ENCODE results near the gene MAP2K7.

- TF ChIP-seq TEAD4 (IDR thresholded peaks at IDR 0.05) (no peak), USF1 (IDR thresholded peaks at IDR 0.05) (no peak), RAD21 (IDR thresholded peaks at IDR 0.05; ENCODE audit: low read depth) (no peak), CREB1 (IDR thresholded peaks at IDR 0.05; ENCODE audit: low read depth) (no peak), YY1 (IDR thresholded peaks at IDR 0.05; ENCODE audit: low read depth) (no peak), TAF1 (IDR thresholded peaks at IDR 0.05; ENCODE audit: low read depth) (no peak), REST (IDR thresholded peaks at IDR 0.05; ENCODE audit: low read depth) (no peak), EP300 (IDR thresholded peaks at IDR 0.05; ENCODE audit: borderline replicate concordance) (no peak), CEBPB (IDR thresholded peaks at IDR 0.05) (no peak), NFIC (IDR thresholded peaks at IDR 0.05) (no peak)
These were observed 19.7 kb upstream of the MAP2K7 start for GRCh38 chr19:7883796-7884570.

Measured in Ishikawa (cell line).